Gastroesophageal sphincter (tissue), 4 donors: ENCODE data around the gene ST7. TPM values are rescaled to one million over a fixed set of nuclear protein-coding genes. Genes with fewer than 3 reads are reported as not detected.

ENCODE experiments used
- ATAC-seq: fragments of 150-250 bp; one replicate; pipeline ENCODE4 v1.9.1; 2016; ENCODE audit warnings: mild to moderate bottlenecking, moderate library complexity
- H3K27ac ChIP-seq, 4 donors: fragments of 200-600 bp; sonication (generic) in 3 of 4; 1 replicate in 3 of 4; 2 replicates in 1 of 4; pipeline ENCODE4 v1.5.1; 2016 to 2019
- H3K27me3 ChIP-seq: fragments of 200-600 bp; sonication (generic); one replicate; pipeline ENCODE4 v1.5.1; 2019
- H3K36me3 ChIP-seq, 2 donors: fragments of 200-600 bp; sonication (generic); one replicate each; pipeline ENCODE4 v1.5.1; 2019; ENCODE audit warnings: control low read depth in 1 of 2
- H3K4me1 ChIP-seq, 3 donors: fragments of 200-600 bp; sonication (generic); 1 replicate in 2 of 3; 2 replicates in 1 of 3; pipeline ENCODE4 v1.5.1; 2016 to 2019; ENCODE audit warnings: control low read depth in 2 of 3
- H3K4me3 ChIP-seq, 2 donors: fragments of 200-600 bp; sonication (generic); one replicate each; pipeline ENCODE4 v1.5.1; 2019; ENCODE audit warnings: mild to moderate bottlenecking in 1 of 2, moderate library complexity in 1 of 2
- H3K9me3 ChIP-seq, 3 donors: fragments of 200-600 bp; sonication (generic); one replicate each; pipeline ENCODE4 v1.5.1; 2017 to 2019; ENCODE audit warnings: control low read depth in 2 of 3
- EP300 ChIP-seq: sonication (generic); formaldehyde crosslinking; IDR thresholded peaks from one replicate; pipeline ENCODE4 v1.6.1; 2017; ENCODE audit warnings: antibody characterized with exemption, mild to moderate bottlenecking
- POLR2A ChIP-seq, 2 donors: fragments of 450-650 bp; IDR thresholded peaks; one replicate each; pipeline ENCODE4 v1.6.1; 2017; ENCODE audit warnings: antibody characterized with exemption in 2 of 2, mild to moderate bottlenecking in 2 of 2, moderate library complexity in 1 of 2
- POLR2AphosphoS5 ChIP-seq: sonication (generic); formaldehyde crosslinking; IDR thresholded peaks from one replicate; pipeline ENCODE4 v1.6.1; 2017; ENCODE audit warnings: antibody characterized with exemption
- WGBS, 2 donors: methylation state at CpG; one replicate each; pipeline ENCODE4 v1.1.5; 2018; ENCODE audit warnings: low coverage in 1 of 2; 5-methylcytosine and 5-hydroxymethylcytosine counted together
- total RNA-seq, 4 donors: library from RNA; depleted of rRNA; stranded (reverse); fragments of >200 nt; gene quantifications; one replicate each; pipeline ENCODE4 v1.1.0, GENCODE V29; 2016
- TF ChIP-seq, protein P1 (sequence below), 4 experiments: fragments of 200-600 bp in 2 of 4; fragments of 450-650 bp in 2 of 4; sonication (generic) in 1 of 4; IDR thresholded peaks; one replicate each; pipeline ENCODE4 v1.5.1; 2017 to 2019; ENCODE audit warnings: antibody characterized with exemption in 4 of 4, mild to moderate bottlenecking in 2 of 4, moderate library complexity in 2 of 4

The ST7 gene, protein sequence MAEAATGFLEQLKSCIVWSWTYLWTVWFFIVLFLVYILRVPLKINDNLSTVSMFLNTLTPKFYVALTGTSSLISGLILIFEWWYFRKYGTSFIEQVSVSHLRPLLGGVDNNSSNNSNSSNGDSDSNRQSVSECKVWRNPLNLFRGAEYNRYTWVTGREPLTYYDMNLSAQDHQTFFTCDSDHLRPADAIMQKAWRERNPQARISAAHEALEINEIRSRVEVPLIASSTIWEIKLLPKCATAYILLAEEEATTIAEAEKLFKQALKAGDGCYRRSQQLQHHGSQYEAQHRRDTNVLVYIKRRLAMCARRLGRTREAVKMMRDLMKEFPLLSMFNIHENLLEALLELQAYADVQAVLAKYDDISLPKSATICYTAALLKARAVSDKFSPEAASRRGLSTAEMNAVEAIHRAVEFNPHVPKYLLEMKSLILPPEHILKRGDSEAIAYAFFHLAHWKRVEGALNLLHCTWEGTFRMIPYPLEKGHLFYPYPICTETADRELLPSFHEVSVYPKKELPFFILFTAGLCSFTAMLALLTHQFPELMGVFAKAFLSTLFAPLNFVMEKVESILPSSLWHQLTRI
- 10 to 100 TPM; 19.1 to 43.9 (median 24.2) TPM for total RNA-seq

DNA sequence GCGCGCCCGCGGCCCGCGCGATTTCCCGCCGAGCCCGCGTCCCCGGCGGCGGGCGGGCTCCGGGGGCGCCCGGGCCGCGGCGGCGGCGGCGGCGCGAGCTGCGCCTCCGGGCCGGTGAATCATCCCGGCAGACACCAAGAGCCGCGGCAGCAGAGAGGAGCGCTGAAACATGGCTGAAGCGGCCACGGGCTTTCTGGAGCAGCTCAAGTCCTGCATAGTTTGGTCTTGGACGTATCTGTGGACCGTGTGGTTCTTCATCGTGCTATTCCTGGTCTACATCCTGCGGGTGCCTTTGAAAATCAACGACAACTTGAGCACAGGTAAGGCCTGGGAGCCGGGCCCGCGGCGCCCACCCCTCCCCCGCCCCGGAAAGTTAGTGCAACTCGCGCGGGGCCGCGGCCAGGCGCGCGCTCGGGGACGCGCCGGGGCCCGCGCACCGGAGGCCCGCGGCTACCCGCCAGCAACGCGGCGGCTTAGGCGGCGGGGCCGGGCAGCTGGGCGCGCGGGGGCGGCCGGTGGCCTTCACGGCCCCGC is at the start of gene ST7:
TSS of gene ST7 (plus strand) at position 130 of the 534 bp plus-strand sequence. CDS start at position 170, 40 bp downstream.
- peak within 1 kb of the TSS; percentile 54 to 86 for H3K4me3 ChIP-seq
- no peaks in the 10 kb centered on the region for H3K9me3 ChIP-seq
- no CpG with 5 or more reads among the region's 77 CpGs for WGBS, 2 donors
- H3K27me3 ChIP-seq, result no peaks in the 10 kb centered on the region
- TF ChIP-seq EP300, result no peak
- TF ChIP-seq, protein P1, sequence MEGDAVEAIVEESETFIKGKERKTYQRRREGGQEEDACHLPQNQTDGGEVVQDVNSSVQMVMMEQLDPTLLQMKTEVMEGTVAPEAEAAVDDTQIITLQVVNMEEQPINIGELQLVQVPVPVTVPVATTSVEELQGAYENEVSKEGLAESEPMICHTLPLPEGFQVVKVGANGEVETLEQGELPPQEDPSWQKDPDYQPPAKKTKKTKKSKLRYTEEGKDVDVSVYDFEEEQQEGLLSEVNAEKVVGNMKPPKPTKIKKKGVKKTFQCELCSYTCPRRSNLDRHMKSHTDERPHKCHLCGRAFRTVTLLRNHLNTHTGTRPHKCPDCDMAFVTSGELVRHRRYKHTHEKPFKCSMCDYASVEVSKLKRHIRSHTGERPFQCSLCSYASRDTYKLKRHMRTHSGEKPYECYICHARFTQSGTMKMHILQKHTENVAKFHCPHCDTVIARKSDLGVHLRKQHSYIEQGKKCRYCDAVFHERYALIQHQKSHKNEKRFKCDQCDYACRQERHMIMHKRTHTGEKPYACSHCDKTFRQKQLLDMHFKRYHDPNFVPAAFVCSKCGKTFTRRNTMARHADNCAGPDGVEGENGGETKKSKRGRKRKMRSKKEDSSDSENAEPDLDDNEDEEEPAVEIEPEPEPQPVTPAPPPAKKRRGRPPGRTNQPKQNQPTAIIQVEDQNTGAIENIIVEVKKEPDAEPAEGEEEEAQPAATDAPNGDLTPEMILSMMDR (IDR thresholded peaks at IDR 0.05), result no peak
- TF ChIP-seq POLR2A (IDR thresholded peaks at IDR 0.05), result no peak
- TF ChIP-seq POLR2AphosphoS5, result no peak
- H3K36me3 ChIP-seq, result no peaks in the 10 kb centered on the region
- H3K4me1 ChIP-seq, result peaks cover 4 to 41% (median 17%) of the 10 kb centered on the region in 3 donors
- peak within 1 kb of the TSS; percentile 84 to 100 (median 98) for H3K27ac ChIP-seq
- peak; percentile 88 for ATAC-seq

DNA sequence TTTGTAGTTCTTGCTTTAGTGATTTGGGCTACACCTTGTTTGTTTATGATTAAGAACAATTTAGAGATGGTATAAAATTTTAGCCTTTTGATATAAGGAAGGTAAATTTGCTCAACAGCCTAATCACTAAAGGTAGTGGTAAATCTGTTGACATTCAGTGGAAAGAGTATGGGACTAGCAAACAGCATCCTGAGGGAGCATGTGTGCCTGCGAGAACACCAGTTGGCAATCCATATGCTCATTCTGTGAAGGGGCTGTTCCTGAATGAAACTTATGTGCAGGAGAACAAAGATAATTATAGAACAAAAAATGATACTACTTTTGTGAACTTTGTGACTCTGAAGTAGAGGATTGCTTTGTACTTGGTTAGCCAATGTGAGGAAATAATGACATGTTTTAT is 46.9 kb upstream of the ST7 start:
- Histone ChIP-seq H3K4me1 (no peaks in the 10 kb centered on the region), H3K9me3 (no peaks in the 10 kb centered on the region), H3K27me3 (no peaks in the 10 kb centered on the region), H3K4me3 (no peak overlapping the region), H3K27ac (no peak overlapping the region), H3K36me3 (peaks cover 3 to 63% of the 10 kb centered on the region in 2 donors)
- 100% methylated on average over 1 of the region's 1 CpG for WGBS, 2 donors
- no peak for ATAC-seq
- no peak for TF ChIP-seq POLR2A (IDR thresholded peaks at IDR 0.05)
- TF ChIP-seq EP300, result no peak
- no peak for TF ChIP-seq POLR2AphosphoS5
- TF ChIP-seq, protein P1 (IDR thresholded peaks at IDR 0.05), result no peak

DNA sequence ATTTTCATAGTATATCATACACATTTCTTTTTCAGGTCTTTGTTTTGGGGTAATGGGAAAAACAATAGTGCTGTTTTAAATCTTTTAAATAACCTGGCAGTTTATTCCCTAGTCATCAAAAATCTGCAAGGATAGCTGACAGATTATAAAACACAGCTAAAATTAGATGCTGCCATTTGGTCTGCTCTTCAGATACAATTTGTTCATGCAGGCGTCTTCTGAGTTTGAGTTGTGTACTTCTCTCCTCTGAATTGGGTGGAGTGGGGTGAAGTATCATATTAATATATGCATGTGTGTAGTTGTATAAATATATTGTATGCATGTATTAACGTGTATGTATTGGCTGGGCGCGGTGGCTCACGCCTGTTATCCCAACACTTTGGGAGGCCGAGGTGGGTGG is 42.9 kb upstream of the ST7 start:
- Histone ChIP-seq H3K4me1 (no peaks in the 10 kb centered on the region), H3K9me3 (no peaks in the 10 kb centered on the region), H3K4me3 (no peak overlapping the region), H3K36me3 (peaks cover 3 to 84% of the 10 kb centered on the region in 2 donors), H3K27ac (no peak overlapping the region), H3K27me3 (no peaks in the 10 kb centered on the region)
- WGBS, 2 donors, result 93 to 98% methylated on average over 4 to 6 of the region's 6 CpGs
- ATAC-seq, result no peak
- TF ChIP-seq POLR2AphosphoS5, result no peak

DNA sequence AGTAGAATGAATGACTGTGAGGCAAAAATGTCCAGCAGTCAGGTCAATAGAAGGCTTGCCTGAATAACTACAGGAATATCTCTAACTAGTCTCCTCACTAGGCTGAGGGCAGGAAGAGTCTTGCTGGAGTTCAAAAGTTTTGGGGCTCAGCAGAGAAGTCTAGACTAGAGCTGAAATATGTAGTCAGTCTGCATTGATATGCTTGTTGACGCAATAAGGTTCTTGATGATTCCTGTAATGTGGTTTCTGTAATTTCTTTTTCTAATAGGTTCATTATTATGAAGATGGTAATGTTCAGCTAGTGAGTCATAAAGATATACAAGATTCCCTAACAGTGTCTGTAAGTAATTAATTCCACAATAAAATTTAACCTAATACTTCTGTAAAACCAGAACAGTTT is 41.5 kb upstream of the ST7 start:
- no peak for TF ChIP-seq POLR2A (IDR thresholded peaks at IDR 0.05)
- no peak for TF ChIP-seq EP300
- TF ChIP-seq, protein P1 (IDR thresholded peaks at IDR 0.05), result no peak
- no peak for TF ChIP-seq POLR2AphosphoS5
- no peak overlapping the region for H3K27ac ChIP-seq
- no peak for ATAC-seq
- peaks cover 3 to 87% of the 10 kb centered on the region in 2 donors for H3K36me3 ChIP-seq
- no peaks in the 10 kb centered on the region for H3K9me3 ChIP-seq
- H3K4me1 ChIP-seq, result no peaks in the 10 kb centered on the region
- H3K27me3 ChIP-seq, result no peaks in the 10 kb centered on the region
- no peak overlapping the region for H3K4me3 ChIP-seq
- 100% methylated on average over 1 of the region's 1 CpG for WGBS, 2 donors

DNA sequence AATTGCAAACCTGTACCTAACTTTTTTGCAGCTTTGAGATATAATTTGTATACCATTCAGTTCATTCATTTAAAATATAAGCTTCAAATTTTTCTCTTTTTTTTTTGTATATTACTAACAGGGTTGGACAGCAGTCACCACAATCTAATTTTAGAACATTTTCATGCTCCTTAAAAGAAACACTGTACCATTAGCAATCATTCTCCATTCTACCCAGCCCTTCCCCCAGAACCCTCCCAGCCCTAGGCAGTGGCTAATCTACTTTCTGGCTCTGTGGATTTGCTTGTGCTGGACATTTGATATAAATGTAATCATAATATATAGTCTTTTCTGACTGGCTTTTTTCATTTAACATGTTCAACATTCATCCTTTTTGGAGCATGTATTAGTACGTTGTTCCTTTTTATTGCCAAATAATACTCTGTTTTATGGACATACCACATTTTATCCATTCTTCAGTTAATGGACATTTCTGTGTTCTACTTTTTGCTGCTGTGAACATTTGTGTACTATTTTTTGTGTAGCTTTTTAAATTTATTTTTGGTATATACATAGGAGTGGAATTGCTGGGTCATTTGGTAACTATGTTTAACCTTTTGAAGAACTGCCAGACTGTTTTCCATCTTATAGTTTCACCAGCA is 40.9 kb upstream of the ST7 start:
- Histone ChIP-seq H3K4me3 (no peak overlapping the region), H3K27ac (no peak overlapping the region), H3K9me3 (no peaks in the 10 kb centered on the region), H3K36me3 (peaks cover 3 to 87% of the 10 kb centered on the region in 2 donors), H3K4me1 (no peaks in the 10 kb centered on the region), H3K27me3 (no peaks in the 10 kb centered on the region)
- WGBS, 2 donors, result 100% methylated on average over 1 of the region's 1 CpG
- no peak for TF ChIP-seq POLR2AphosphoS5
- no peak for TF ChIP-seq EP300
- no peak for TF ChIP-seq POLR2A (IDR thresholded peaks at IDR 0.05)
- TF ChIP-seq, protein P1 (IDR thresholded peaks at IDR 0.05), result no peak
- ATAC-seq, result no peak
